ENCODE measurements around the gene KRTAP5-2. TPM values are rescaled to one million over a fixed set of nuclear protein-coding genes. Genes with fewer than 3 reads are reported as not detected.
"Not testable (repeated sequence)": the region's sequence is repeated elsewhere in the genome, so short reads cannot be mapped to it uniquely, and the experiment has no call there.

The KRTAP5-2 gene
- total RNA-seq, 1 donor from 2014 or later = not detected

- DNase-seq (ENCODE audit: low read depth in 2 of 2) = peak; percentile 45 to 64
Measured at GRCh38 chr11:1628506-1629325, 30.6 kb upstream of the KRTAP5-2 start.

DNA sequence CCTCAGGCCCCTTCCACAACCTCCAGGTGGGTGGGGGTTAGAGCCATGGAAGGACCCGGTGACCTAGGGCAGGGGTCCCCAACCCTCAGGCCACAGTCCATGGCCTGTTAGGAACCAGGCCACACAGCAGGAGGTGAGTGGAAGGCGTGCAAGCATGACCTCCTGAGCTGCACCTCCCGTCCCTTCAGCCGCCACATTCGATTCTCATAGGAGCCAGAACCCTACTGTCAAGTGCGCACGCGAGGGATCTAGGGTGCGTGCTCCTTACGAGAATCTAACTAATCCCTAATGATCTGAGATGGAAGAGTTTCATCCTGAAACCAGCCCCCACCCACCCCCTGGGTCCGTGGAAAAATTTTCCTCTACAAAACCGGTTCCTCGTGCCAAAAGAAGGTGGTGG, 27.4 kb upstream of the KRTAP5-2 start:
- DNase-seq (ENCODE audit: low read depth in 2 of 2) = no peak

DNA sequence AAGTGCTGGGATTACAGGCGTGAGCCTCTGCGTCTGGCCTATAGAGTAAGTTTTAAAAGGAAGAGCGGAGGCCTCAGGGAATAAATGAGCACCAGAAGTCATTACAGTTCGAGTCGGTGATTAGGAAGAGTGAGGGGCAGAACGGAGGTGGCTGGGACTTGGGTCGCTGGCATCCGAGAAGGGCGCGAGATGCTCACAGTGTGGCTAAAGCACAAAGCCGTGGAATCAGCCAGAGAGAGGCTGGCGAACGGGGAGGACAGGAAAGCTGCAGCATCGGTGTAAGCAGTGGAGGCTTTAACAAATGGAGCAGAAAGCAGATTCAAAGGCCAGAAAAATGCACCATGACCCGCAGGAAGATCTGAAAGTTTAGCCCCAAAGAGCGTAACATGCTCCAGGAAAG, 26.5 kb upstream of the KRTAP5-2 start:
- no peak for DNase-seq (ENCODE audit: low read depth in 2 of 2)

DNA sequence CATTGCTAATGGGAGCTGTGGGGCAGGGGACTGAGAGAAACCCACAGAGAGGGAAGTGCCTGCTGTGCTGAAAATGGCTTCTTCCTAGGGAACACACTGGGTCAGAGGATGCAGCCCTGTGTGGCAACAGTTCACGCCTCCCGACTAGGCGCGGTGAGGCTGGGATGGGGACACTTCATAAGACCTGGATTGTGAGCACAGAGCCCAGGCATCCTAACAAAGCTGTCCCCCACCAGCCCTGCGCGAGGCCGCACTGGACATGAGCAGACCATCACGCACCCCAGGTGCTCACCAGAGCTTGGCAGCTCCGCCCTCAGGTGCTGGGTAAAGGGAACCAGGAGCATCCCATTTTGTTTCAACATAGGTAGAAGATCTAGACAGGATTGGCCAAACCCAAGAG, 25.6 kb upstream of the KRTAP5-2 start:
- DNase-seq (ENCODE audit: low read depth in 2 of 2) = no peak

DNA sequence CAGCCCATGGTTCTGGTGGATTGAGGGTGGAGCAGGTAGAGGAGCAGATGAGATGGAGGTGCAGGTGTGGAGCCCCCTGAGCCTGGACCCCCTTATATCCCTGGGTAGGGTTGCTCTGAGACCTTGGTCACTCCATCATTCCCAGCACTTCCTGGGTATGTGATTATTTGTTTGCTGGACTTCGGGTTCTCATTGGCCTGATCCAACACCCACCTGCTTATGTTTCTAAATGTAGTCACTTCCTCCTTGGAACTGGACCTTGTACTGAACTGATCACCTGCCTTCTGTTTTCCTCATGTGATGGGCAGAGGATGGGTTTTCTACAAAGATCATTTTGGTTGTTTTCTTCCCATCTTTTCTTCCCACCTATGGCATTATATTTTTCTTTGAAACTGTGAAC, 24.0 kb upstream of the KRTAP5-2 start, which contains the start of gene KRTAP5-4:
Gene KRTAP5-4 (minus strand): TSS at position 53 of the 400 bp plus-strand sequence. CDS start 45 bp downstream, at position 8.
- no peak for DNase-seq (ENCODE audit: low read depth in 2 of 2)

GRCh38 chr11:1619449-1619848, 21.4 kb upstream of the KRTAP5-2 start:
- peak in 1 of 2 donors; percentile 40 for DNase-seq (ENCODE audit: low read depth in 2 of 2)

DNA sequence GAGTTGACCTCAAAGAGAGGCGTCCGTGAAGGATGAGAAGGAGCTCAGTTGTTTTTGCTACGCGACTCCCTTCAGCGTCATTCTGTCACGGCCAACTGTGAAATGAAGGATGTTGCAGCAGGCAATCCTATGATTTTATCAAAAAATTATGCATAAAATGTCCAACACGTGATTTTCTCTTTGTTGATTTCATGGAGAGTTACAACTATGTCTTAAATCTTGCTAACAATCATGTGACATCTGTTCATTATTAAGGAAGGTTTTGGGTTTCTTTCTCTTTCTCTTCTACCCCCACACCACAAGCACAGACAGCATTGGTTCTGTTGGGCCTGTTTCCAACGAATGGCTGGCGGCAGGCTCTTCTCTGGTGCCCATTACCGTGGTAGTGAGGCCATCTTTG, 20.1 kb upstream of the KRTAP5-2 start:
- no peak for DNase-seq (ENCODE audit: low read depth in 2 of 2)

DNA sequence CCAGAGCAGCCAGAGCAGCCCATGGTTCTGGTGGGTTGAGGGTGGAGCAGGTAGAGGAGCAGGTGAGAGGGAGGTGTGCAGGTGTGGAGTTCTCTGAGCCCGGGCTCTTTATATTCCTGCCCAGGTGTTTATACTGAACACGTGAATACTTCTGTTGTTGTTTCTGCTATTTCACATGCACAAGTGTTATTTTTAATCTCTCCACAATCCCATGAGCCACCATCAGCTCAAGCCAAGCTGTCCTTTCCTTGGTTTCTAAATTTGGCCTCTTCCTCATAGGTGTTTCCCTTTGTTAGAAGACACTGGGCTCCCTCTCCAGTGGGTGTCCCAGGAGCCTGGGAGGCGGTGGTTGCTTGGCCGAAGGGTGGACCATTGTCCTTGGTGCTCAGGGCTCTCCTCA, 10.3 kb upstream of the KRTAP5-2 start, which contains the start of gene KRTAP5-3:
Gene KRTAP5-3 (minus strand): TSS at position 101 of the 400 bp plus-strand sequence. CDS start 78 bp downstream, at position 23.
- DNase-seq (ENCODE audit: low read depth in 2 of 2) = no peak

GRCh38 chr11:1607901-1608300, 9.8 kb upstream of the KRTAP5-2 start:
- DNase-seq (ENCODE audit: low read depth in 2 of 2) = not testable (repeated sequence)

GRCh38 chr11:1607156-1607845, 9.2 kb upstream of the KRTAP5-2 start:
- DNase-seq (ENCODE audit: low read depth in 2 of 2) = not testable (repeated sequence)

- not testable (repeated sequence) for DNase-seq (ENCODE audit: low read depth in 2 of 2)
Measured at GRCh38 chr11:1605923-1606322, 7.8 kb upstream of the KRTAP5-2 start.

- DNase-seq (ENCODE audit: low read depth in 2 of 2) = no peak
Measured at GRCh38 chr11:1604711-1605110, 6.6 kb upstream of the KRTAP5-2 start.

- no peak for DNase-seq (ENCODE audit: low read depth in 2 of 2)
Measured at GRCh38 chr11:1604181-1604580, 6.1 kb upstream of the KRTAP5-2 start.

DNA sequence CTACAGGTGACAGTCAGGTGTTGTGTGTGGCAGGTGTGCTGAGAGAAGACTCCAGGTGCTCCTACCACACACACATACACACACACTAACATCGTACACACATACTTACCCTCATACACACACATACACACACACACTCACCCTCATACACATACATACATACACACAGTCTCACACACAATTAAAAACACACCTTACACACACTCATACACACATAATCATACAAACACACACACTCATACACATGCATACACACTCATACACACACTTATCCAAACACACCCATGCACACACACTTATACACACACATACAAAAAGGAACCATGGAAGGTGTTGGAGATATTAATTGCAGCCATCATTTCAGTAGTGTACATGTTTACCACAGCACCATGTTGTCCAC, 5.5 kb upstream of the KRTAP5-2 start:
- DNase-seq (ENCODE audit: low read depth in 2 of 2) = no peak

GRCh38 chr11:1601663-1602062, 3.6 kb upstream of the KRTAP5-2 start:
- DNase-seq (ENCODE audit: low read depth in 2 of 2) = not testable (repeated sequence)

GRCh38 chr11:1600626-1601025, 2.5 kb upstream of the KRTAP5-2 start:
- no peak for DNase-seq (ENCODE audit: low read depth in 2 of 2)

- DNase-seq (ENCODE audit: low read depth in 2 of 2) = no peak
Measured at GRCh38 chr11:1598816-1599215, 722 bp upstream of the KRTAP5-2 start.

GRCh38 chr11:1598406-1598805, 312 bp upstream of the KRTAP5-2 start:
- not testable (repeated sequence) for DNase-seq (ENCODE audit: low read depth in 2 of 2)

DNA sequence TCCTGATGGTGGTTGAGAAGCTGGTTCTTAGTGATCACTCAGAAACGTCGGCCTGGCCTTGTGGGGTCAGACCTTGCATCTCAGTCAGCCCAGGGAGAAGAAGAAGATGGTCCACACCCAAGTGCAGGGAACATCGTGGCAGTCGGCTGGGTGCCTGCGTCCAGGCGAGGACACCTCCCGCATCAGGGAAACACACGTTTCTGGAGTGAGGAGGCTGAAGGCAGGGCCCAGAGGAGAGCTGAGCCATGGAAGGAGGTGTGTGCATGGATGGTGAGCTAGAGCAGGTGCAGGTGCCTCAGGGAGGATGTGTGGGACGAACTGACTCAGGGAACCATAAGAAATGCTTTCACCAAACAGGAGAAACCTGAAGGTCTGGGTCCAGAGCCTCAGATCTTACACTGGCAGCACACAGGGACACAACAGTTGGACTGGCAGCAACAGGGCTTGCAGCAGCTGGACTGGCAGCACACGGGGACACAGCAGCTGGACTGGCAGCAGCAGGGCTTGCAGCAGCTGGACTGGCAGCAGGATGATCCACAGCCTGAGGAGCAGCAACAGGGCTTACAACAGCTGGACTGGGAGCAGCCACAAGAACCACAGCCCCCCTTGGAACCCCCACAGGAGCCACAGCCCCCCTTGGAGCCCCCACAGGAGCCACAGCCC, 632 bp downstream of the KRTAP5-2 start:
- DNase-seq (ENCODE audit: low read depth in 2 of 2) = no peak

DNA sequence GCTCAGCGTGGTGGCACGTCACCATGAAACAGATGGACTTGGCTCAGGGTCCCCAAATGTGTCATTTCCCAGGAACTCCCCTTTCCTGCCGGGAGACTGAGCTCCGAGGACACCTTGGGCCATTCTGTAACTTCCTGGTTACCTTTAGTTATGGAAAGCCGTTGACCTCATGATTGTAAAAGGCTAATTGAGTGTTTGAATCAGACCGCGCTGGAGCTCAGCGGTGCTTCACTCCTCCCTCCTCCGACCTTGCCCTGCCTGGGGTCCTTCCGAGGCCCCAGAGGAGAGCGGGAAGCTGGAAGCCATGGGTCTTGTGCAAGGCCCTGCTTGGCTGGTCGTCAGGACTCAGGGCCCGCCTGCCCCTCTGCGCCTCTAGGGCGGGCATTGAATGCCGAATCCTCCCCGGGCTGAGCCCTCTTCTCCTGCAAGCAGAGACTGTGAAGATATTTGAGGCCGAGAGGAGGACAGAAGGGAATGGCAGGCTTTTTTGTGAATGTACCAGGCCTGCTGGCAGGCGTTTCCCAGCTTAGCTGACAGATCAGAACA, 1.4 kb downstream of the KRTAP5-2 start:
- DNase-seq (ENCODE audit: low read depth in 2 of 2) = peak in 1 of 2 donors; percentile 45

- DNase-seq (ENCODE audit: low read depth in 2 of 2) = not testable (repeated sequence)
Measured at GRCh38 chr11:1595994-1596575, 2.0 kb downstream of the KRTAP5-2 start.
